Measurements from ENCODE around the gene ZMIZ2.
"Not testable (repeated sequence)": the region's sequence is repeated elsewhere in the genome, so short reads cannot be mapped to it uniquely, and the experiment has no call there.

Gene ZMIZ2

GRCh38 chr7:44727937-44728262 lies 20.7 kb upstream of the ZMIZ2 start:
- DNase-seq (ENCODE audit: low read depth in 1 of 2, low spot score in 1 of 2) = no peak

- no peak for DNase-seq (ENCODE audit: low read depth in 1 of 2, low spot score in 1 of 2)
Measured at GRCh38 chr7:44729949-44730590, 18.6 kb upstream of the ZMIZ2 start.

GRCh38 chr7:44732971-44733370 lies 15.7 kb upstream of the ZMIZ2 start:
- not testable (repeated sequence) for DNase-seq (ENCODE audit: low read depth in 1 of 2, low spot score in 1 of 2)

GRCh38 chr7:44733708-44734481 lies 14.8 kb upstream of the ZMIZ2 start:
- no peak for DNase-seq (ENCODE audit: low read depth in 1 of 2, low spot score in 1 of 2)

GRCh38 chr7:44735403-44736165 lies 13.1 kb upstream of the ZMIZ2 start:
- DNase-seq (ENCODE audit: low read depth in 1 of 2, low spot score in 1 of 2) = no peak

GRCh38 chr7:44736896-44737295 lies 11.8 kb upstream of the ZMIZ2 start:
- no peak for DNase-seq (ENCODE audit: low read depth in 1 of 2, low spot score in 1 of 2)

GRCh38 chr7:44738051-44738723 lies 10.5 kb upstream of the ZMIZ2 start:
- no peak for DNase-seq (ENCODE audit: low read depth in 1 of 2, low spot score in 1 of 2)

GRCh38 chr7:44738876-44739665 lies 9.6 kb upstream of the ZMIZ2 start:
- no peak for DNase-seq (ENCODE audit: low read depth in 1 of 2, low spot score in 1 of 2)

- no peak for DNase-seq (ENCODE audit: low read depth in 1 of 2, low spot score in 1 of 2)
Measured at GRCh38 chr7:44740055-44740454, 8.6 kb upstream of the ZMIZ2 start.

- DNase-seq (ENCODE audit: low read depth in 1 of 2, low spot score in 1 of 2) = no peak
Measured at GRCh38 chr7:44743750-44744149, 4.9 kb upstream of the ZMIZ2 start.

GRCh38 chr7:44748948-44749731 lies 493 bp downstream of the ZMIZ2 start:
- no peak for DNase-seq (ENCODE audit: low read depth in 1 of 2, low spot score in 1 of 2)

GRCh38 chr7:44749992-44750391 lies 1.3 kb downstream of the ZMIZ2 start:
- DNase-seq (ENCODE audit: low read depth in 1 of 2, low spot score in 1 of 2) = no peak

GRCh38 chr7:44750424-44750823 lies 1.8 kb downstream of the ZMIZ2 start:
- DNase-seq (ENCODE audit: low read depth in 1 of 2, low spot score in 1 of 2) = no peak

GRCh38 chr7:44750921-44751571 lies 2.4 kb downstream of the ZMIZ2 start:
- peak in 1 of 2 donors; percentile 42 for DNase-seq (ENCODE audit: low read depth in 1 of 2, low spot score in 1 of 2)

GRCh38 chr7:44752822-44753221 lies 4.2 kb downstream of the ZMIZ2 start:
- no peak for DNase-seq (ENCODE audit: low read depth in 1 of 2, low spot score in 1 of 2)

- DNase-seq (ENCODE audit: low read depth in 1 of 2, low spot score in 1 of 2) = no peak
Measured at GRCh38 chr7:44754802-44755697, 6.4 kb downstream of the ZMIZ2 start.

- DNase-seq (ENCODE audit: low read depth in 1 of 2, low spot score in 1 of 2) = no peak
Measured at GRCh38 chr7:44755698-44756627, 7.3 kb downstream of the ZMIZ2 start.

Measured in activated T-helper 1 cell treated with anti-CD3 and anti-CD28 coated beads, Interleukin-2, amount 50 U/mL, for 16 hours (primary cell).